NT2/D1 (cell line): ENCODE measurements around the gene NOL6.

Source experiments
- SUZ12 ChIP-seq: IDR thresholded peaks from 2 replicates; pipeline ENCODE4 v1.6.1; 2011; ENCODE audit not compliant: insufficient read length, insufficient read depth; ENCODE audit errors: extremely low read depth
- YY1 ChIP-seq: IDR thresholded peaks from 2 replicates; pipeline ENCODE4 v1.6.1; 2011; ENCODE audit not compliant: insufficient read length, insufficient read depth
- ZNF274 ChIP-seq: IDR thresholded peaks from 2 replicates; pipeline ENCODE4 v1.6.1; 2011; ENCODE audit warnings: mild to moderate bottlenecking, low read depth, low read length

DNA sequence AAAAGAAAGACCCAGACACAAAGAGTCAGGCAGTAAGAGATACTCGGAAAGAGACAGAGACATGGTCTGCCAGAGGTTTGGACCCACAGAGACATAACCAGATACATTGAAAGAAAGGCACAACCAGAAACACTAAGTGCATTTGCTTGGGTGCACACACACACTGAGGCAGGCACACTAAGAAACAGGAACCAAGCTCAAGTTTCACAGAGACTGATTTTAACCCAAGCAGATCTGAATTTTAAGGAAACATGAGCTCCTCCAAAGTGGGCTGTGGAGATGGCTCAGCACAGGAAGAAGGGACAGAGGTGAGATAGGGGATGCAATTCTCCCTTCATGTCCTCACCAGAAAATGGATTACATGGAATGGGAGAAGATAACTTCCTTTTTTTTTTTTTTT lies 35.8 kb downstream of the NOL6 start:
- TF ChIP-seq ZNF274 (no peak), YY1 (no peak), SUZ12 (no peak)
